22Rv1 (cell line): ENCODE measurements around the gene CDCA7L.

ENCODE experiments used
- ZFX ChIP-seq: fragments of 450-650 bp; IDR thresholded peaks from 2 replicates; pipeline ENCODE4 v1.6.1; 2017; ENCODE audit warnings: antibody characterized with exemption, borderline replicate concordance
- TF ChIP-seq, protein P1 (sequence below): fragments of 450-650 bp; IDR thresholded peaks from 2 replicates; pipeline ENCODE4 v1.5.1; 2017; ENCODE audit warnings: mild to moderate bottlenecking

DNA sequence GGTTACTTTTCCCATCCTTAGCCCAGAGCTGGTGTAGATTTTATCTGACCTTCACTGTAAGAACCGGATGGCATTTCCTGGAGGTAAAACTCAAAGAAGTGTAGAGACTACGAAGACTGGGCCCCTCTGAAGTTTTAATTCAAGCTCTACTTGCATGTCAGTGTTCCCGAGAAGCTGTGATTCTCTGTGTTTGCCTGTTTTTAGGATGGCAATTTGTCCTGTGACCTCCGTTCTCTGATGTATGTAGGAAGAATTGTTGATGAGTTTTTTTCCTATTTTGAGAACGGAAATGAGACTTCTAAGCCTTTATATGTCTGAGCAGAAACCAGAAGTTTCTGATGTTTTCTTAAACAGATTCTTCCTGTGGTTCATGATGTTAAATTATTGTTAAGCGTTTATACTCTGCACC lies 94.1 kb downstream of the CDCA7L start:
- TF ChIP-seq, protein P1, sequence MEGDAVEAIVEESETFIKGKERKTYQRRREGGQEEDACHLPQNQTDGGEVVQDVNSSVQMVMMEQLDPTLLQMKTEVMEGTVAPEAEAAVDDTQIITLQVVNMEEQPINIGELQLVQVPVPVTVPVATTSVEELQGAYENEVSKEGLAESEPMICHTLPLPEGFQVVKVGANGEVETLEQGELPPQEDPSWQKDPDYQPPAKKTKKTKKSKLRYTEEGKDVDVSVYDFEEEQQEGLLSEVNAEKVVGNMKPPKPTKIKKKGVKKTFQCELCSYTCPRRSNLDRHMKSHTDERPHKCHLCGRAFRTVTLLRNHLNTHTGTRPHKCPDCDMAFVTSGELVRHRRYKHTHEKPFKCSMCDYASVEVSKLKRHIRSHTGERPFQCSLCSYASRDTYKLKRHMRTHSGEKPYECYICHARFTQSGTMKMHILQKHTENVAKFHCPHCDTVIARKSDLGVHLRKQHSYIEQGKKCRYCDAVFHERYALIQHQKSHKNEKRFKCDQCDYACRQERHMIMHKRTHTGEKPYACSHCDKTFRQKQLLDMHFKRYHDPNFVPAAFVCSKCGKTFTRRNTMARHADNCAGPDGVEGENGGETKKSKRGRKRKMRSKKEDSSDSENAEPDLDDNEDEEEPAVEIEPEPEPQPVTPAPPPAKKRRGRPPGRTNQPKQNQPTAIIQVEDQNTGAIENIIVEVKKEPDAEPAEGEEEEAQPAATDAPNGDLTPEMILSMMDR = no peak
- no peak for TF ChIP-seq ZFX
